HEK293 (cell line): ENCODE results near the gene ANGPTL8.

Experiments used
- BCL11A ChIP-seq: fragments of 450-650 bp; formaldehyde crosslinking; IDR thresholded peaks from 2 replicates; pipeline ENCODE4 v1.5.1; 2016; ENCODE audit warnings: low read depth, missing biosample characterization, missing genetic modification characterization
- ZNF274 ChIP-seq, 2 experiments: fragments of 200-500 bp in 1 of 2; fragments of 450-650 bp in 1 of 2; sonication (Bioruptor generic) in 1 of 2; formaldehyde crosslinking in 1 of 2; IDR thresholded peaks; 2 replicates each; pipeline versions ENCODE4 v1.5.1 to v1.6.1; 2014 to 2016; ENCODE audit warnings: borderline replicate concordance in 1 of 2, inconsistent platforms in 1 of 2, low read length in 1 of 2, missing biosample characterization in 1 of 2, missing genetic modification characterization in 1 of 2
- ZNF416 ChIP-seq: fragments of 450-650 bp; formaldehyde crosslinking; IDR thresholded peaks from 2 replicates; pipeline ENCODE4 v1.5.1; 2016; ENCODE audit warnings: missing biosample characterization, missing genetic modification characterization
- ZNF596 ChIP-seq: fragments of 450-650 bp; IDR thresholded peaks from 2 replicates; pipeline ENCODE4 v1.5.0; 2018; ENCODE audit warnings: missing biosample characterization, mild to moderate bottlenecking, missing genetic modification characterization, moderate library complexity
- TF ChIP-seq, protein P1 (sequence below): fragments of 450-650 bp; formaldehyde crosslinking; IDR thresholded peaks from 2 replicates; pipeline ENCODE4 v1.5.1; 2016; ENCODE audit warnings: missing biosample characterization, missing genetic modification characterization
- TF ChIP-seq, protein P2 (sequence below): fragments of 450-650 bp; formaldehyde crosslinking; IDR thresholded peaks from 2 replicates; pipeline ENCODE4 v1.5.1; 2016; ENCODE audit warnings: missing biosample characterization, missing genetic modification characterization

DNA sequence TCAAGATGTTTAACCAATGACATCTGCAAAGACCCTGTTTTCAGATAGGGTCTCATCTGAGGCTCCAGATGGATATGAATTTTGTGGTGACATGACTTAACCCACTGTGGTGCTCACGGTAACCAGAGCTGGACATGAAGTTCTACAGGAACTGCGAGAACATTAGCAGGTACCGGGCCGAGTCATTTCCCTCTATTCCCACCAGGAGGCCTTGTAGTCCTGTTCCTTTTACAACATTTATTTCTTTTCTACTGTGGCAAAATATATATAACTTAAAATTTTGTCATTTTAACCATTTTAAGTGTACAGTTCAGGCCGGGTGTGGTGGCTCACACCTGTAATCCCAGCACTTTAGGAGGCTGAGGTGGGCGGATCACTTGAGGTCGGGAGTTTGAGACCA lies 48.9 kb downstream of the ANGPTL8 start:
- TF ChIP-seq BCL11A (tag by site-specific recombination), result no peak
- no peak for TF ChIP-seq ZNF416 (tag by site-specific recombination)
- TF ChIP-seq ZNF596, result no peak
- TF ChIP-seq, protein P1, sequence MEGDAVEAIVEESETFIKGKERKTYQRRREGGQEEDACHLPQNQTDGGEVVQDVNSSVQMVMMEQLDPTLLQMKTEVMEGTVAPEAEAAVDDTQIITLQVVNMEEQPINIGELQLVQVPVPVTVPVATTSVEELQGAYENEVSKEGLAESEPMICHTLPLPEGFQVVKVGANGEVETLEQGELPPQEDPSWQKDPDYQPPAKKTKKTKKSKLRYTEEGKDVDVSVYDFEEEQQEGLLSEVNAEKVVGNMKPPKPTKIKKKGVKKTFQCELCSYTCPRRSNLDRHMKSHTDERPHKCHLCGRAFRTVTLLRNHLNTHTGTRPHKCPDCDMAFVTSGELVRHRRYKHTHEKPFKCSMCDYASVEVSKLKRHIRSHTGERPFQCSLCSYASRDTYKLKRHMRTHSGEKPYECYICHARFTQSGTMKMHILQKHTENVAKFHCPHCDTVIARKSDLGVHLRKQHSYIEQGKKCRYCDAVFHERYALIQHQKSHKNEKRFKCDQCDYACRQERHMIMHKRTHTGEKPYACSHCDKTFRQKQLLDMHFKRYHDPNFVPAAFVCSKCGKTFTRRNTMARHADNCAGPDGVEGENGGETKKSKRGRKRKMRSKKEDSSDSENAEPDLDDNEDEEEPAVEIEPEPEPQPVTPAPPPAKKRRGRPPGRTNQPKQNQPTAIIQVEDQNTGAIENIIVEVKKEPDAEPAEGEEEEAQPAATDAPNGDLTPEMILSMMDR, result no peak
- no peak for TF ChIP-seq ZNF274 (IDR thresholded peaks at IDR 0.05; ENCODE audit: low read length)
- no peak for TF ChIP-seq ZNF274 (tag by site-specific recombination; IDR thresholded peaks at IDR 0.05; ENCODE audit: borderline replicate concordance)
- TF ChIP-seq, protein P2, sequence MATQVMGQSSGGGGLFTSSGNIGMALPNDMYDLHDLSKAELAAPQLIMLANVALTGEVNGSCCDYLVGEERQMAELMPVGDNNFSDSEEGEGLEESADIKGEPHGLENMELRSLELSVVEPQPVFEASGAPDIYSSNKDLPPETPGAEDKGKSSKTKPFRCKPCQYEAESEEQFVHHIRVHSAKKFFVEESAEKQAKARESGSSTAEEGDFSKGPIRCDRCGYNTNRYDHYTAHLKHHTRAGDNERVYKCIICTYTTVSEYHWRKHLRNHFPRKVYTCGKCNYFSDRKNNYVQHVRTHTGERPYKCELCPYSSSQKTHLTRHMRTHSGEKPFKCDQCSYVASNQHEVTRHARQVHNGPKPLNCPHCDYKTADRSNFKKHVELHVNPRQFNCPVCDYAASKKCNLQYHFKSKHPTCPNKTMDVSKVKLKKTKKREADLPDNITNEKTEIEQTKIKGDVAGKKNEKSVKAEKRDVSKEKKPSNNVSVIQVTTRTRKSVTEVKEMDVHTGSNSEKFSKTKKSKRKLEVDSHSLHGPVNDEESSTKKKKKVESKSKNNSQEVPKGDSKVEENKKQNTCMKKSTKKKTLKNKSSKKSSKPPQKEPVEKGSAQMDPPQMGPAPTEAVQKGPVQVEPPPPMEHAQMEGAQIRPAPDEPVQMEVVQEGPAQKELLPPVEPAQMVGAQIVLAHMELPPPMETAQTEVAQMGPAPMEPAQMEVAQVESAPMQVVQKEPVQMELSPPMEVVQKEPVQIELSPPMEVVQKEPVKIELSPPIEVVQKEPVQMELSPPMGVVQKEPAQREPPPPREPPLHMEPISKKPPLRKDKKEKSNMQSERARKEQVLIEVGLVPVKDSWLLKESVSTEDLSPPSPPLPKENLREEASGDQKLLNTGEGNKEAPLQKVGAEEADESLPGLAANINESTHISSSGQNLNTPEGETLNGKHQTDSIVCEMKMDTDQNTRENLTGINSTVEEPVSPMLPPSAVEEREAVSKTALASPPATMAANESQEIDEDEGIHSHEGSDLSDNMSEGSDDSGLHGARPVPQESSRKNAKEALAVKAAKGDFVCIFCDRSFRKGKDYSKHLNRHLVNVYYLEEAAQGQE (tag by site-specific recombination), result no peak
